NCI-H2107 treated with DMSO at 0.1 percent for 48 hours (cell line): ENCODE results near the gene SOCS2.

ENCODE experiments used
- DNase-seq: peaks from one replicate; lab custom pipeline; 2025; ENCODE audit not compliant: unreplicated experiment; lab: John Stamatoyannopoulos, UW

SOCS2 gene

GRCh38 chr12:93567174-93567573 is 5.3 kb upstream of the SOCS2 start:
- no peak for DNase-seq

- DNase-seq, result no peak
These were observed 4.4 kb upstream of the SOCS2 start for GRCh38 chr12:93568091-93568490.

- no peak for DNase-seq
These were observed 3.2 kb upstream of the SOCS2 start for GRCh38 chr12:93569301-93569655.

GRCh38 chr12:93569656-93570551 is 2.6 kb upstream of the SOCS2 start:
- no peak for DNase-seq

GRCh38 chr12:93570552-93571364 is 1.7 kb upstream of the SOCS2 start:
- DNase-seq, result no peak

- DNase-seq, result no peak
These were observed 1.0 kb upstream of the SOCS2 start for GRCh38 chr12:93571365-93571924.

- DNase-seq, result no peak
These were observed 457 bp downstream of the SOCS2 start for GRCh38 chr12:93572712-93573551.

GRCh38 chr12:93573552-93574223 is 1.2 kb downstream of the SOCS2 start:
- DNase-seq, result no peak

GRCh38 chr12:93577222-93577621 is 4.7 kb downstream of the SOCS2 start:
- DNase-seq, result no peak

GRCh38 chr12:93578221-93578620 is 5.7 kb downstream of the SOCS2 start:
- DNase-seq, result no peak

GRCh38 chr12:93580682-93581081 is 8.2 kb downstream of the SOCS2 start:
- no peak for DNase-seq

- no peak for DNase-seq
These were observed 8.9 kb downstream of the SOCS2 start for GRCh38 chr12:93581370-93581769.

- DNase-seq, result no peak
These were observed 9.9 kb downstream of the SOCS2 start for GRCh38 chr12:93582351-93582750.

- DNase-seq, result no peak
These were observed 11.3 kb downstream of the SOCS2 start for GRCh38 chr12:93583627-93584392.

GRCh38 chr12:93585247-93585646 is 12.8 kb downstream of the SOCS2 start:
- no peak for DNase-seq

- no peak for DNase-seq
These were observed 15.1 kb downstream of the SOCS2 start for GRCh38 chr12:93587611-93588010.

- DNase-seq, result no peak
These were observed 16.6 kb downstream of the SOCS2 start for GRCh38 chr12:93589081-93589480.

GRCh38 chr12:93591137-93591868 is 18.8 kb downstream of the SOCS2 start:
- no peak for DNase-seq
